GM19099 (cell line): ENCODE results near the gene IFNW1.

Experiments used
- POLR2A ChIP-seq: IDR thresholded peaks from 3 replicates; pipeline ENCODE4 v1.6.1; 2011; ENCODE audit warnings: low read depth; ENCODE audit not compliant: insufficient read length; ENCODE audit errors: extremely low read depth

IFNW1 gene

DNA sequence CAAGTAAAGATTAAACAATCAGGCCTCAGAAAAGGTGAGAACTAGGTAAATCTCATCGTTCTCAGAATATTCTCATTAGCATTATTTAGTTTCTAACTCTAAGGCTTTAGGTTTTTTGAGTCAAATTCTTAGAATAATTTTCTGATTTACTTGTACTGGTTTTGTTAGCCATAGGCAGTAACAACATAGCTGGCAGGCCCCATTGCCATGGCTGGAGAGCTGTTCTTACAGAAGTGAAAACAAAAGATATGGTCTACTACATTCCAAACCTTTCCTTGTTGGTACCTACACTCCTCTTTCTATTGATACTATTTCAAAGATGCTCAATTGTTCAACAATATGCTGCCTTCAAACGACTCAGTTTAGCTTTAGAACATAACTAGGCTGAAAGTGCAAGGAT is 27.3 kb downstream of the IFNW1 start:
- TF ChIP-seq POLR2A = no peak

DNA sequence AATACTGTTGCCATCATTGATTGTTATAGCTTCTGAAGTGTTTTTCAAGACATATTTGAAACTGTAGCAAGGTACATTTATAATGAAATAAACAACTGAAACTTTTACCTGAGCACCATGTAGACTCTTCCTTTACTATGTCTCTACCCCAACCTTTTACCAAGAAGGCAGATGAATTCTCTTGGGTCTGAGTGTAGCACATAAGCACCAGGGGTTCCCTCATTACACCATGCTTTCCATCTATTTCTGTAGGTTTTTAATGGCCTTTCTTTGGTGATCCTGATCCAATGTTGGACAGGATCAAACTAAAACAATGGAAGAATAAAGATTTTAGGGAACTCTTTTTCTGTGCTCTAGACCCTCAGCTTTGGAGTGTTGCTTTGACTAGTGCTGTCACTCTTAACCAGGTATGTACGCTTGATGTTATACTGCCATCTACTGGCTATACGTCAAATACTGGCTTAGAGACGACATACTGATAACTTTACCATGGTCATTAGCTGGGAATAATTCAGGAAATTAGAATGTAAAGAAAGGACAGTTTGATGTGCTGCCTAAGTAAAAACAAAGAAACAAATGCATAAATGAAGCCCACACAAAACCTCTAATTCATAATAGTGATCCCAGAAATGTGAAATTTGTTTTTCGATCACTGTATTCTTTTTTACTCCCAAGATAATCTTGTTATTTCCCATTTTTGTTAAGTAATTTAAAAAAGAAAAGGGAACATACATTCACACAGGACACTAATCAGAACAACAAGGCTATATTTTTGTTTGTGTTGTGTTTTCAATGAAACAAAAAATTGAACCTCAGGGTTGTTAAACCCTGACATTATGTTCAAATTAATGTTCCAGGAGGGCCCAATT is 30.7 kb downstream of the IFNW1 start:
- TF ChIP-seq POLR2A = no peak

- no peak for TF ChIP-seq POLR2A
These were observed 36.8 kb downstream of the IFNW1 start for GRCh38 chr9:21104787-21105186.

GRCh38 chr9:21102305-21102704 is 39.3 kb downstream of the IFNW1 start:
- no peak for TF ChIP-seq POLR2A

GRCh38 chr9:21097817-21098216 is 43.8 kb downstream of the IFNW1 start:
- TF ChIP-seq POLR2A = no peak

DNA sequence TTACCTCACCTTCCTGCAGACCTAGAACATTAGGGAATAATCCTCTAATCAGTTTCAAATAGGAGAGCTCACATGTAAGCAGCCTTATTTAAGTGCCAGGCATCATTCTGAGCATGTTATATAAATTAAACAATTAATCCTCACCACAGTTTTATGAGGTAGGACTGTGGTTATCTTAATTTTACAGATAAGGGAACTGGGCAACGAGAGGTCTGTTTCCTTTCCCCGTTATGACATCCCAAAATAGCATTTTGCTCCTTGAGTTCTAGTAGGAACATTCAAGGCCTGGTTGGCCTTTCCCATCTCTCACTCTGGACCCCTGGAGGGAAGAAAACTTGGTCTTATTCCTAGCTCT is 44.8 kb downstream of the IFNW1 start:
- TF ChIP-seq POLR2A = no peak

GRCh38 chr9:21096172-21096900 is 45.3 kb downstream of the IFNW1 start:
- peak; percentile 18 for TF ChIP-seq POLR2A

- no peak for TF ChIP-seq POLR2A
These were observed 46.1 kb downstream of the IFNW1 start for GRCh38 chr9:21095561-21095960.
